A375 (cell line): ENCODE data around the gene NKTR. TPM values are rescaled to one million over a fixed set of nuclear protein-coding genes. Genes with fewer than 3 reads are reported as not detected.

Experiments
- total RNA-seq: library from RNA; depleted of rRNA; stranded (reverse); fragments of >200 nt; shearing (Covaris generic); gene quantifications from 2 replicates; pipeline ENCODE4 v1.2.3, GENCODE V29; 2014; rRNA removed

Gene NKTR
- total RNA-seq: 40.9 and 48.4 TPM in 2 replicates

DNA sequence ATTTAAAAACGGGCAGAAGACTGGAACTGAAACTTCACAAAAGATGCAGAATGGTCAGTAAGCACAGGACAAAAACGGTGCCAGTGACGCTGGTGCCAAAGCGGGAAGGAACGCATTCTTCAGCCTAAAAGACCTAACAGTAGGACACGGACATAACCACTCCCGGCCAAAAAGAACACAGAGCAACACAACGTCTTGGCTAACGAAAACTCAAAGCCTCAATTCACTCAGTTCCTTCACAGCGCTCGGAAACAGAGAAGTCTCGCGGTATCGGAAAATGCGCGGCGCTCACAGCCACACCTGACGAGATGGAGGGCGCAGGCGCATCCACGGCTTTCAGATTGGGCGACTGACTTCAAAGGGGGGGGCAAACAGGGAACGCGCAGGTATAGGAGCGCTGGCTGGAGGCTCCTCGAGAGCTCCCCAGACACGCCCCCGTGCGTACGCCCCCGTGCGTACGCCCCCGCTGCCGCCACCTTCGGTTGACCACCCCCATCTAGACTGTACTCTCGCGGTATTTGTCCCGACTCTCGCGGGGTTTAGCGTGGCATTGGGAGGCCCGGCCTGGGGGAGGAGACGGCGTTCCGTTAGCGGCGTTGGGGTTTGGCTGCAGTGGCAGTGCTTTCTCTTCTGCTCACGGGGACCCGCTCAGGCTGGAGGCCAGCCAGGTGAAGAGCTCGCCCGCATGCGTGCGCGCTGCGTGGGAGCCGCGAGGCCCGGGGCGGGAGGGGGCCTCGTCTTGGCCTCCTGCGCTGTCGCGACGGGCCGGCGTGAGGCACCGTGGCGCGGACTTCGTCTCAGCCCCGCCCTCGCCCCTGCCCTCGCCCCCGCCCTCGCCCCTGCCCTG, at the start of gene NKTR:
NKTR (plus strand) TSS at position 576 of the 847 bp plus-strand sequence. CDS start 321 bp downstream, outside the sequence.

DNA sequence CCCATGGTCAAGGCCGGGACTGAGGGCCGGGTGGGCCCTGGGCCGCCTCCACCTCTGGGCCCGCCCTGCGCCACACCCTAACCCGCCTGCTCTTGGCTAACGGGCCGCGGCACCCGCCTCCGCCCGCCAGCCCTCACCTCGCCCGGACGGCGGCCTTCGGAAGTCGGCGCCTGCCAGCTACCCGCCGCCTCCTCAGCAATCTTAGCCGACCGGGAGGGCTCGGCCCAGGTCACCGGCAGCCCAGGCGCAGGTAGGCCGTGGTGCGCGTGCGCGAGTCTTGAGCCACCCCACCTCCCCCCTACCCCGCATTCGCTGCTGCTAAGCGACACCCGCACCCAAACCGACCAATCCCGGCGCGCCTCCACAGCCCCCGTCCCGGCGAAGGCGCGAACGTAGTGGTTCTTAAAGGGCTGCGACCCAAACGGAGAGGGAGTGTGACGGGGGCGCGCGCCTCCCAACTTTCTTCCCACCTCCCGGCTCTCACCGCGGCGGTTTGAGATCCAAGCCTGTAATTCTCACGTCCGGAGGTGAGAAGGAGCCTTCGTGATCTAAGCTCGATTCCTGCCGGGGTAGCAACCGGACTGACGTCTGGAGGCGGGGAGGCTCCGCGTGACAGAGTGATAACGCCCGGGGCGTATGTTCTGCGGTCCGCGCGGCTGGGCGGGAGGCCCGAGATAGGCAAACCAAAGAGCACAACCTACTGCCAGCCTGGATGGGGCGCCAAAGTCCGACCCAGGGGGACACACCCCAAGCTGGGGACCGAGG, 18.6 kb upstream of the NKTR start, which contains the start of gene SEC22C:
SEC22C (minus strand) TSS at position 259 of the 765 bp plus-strand sequence. CDS start 12,921 bp downstream, outside the sequence.

GRCh38 chr3:42653560-42654330, 53.3 kb downstream of the NKTR start, which contains the start of gene ZBTB47:
ZBTB47 (plus strand) TSS chr3:42653697; CDS start chr3:42658356, 4,659 bp downstream.

GRCh38 chr3:42685363-42685881, 84.9 kb downstream of the NKTR start, which contains the start of gene KLHL40:
KLHL40 (plus strand) TSS chr3:42685537; CDS start chr3:42685619, 82 bp downstream.

Other genes starting within 250 kb of the NKTR start
- gene LYZL4, start 190.1 kb upstream of the NKTR start, total RNA-seq: 0.34 TPM in 1 of 2 replicates, not detected in the other
- 13.3 and 13.5 TPM in 2 replicates for gene VIPR1, start 98.0 kb upstream of the NKTR start, total RNA-seq
- 44.4 and 52.1 TPM in 2 replicates for gene SEC22C, start 18.7 kb upstream of the NKTR start, total RNA-seq
- gene SS18L2, start 9.8 kb upstream of the NKTR start, total RNA-seq: 19.2 and 24.2 TPM in 2 replicates
- gene ZBTB47, start 53.0 kb downstream of the NKTR start, total RNA-seq: 15.3 and 15.7 TPM in 2 replicates
- not detected in 2 replicates for gene KLHL40, start 84.9 kb downstream of the NKTR start, total RNA-seq
- not detected in 2 replicates for gene HHATL, start 102.1 kb downstream of the NKTR start, total RNA-seq
- 0.08 and 2.5 TPM in 2 replicates for gene CCDC13, start 172.6 kb downstream of the NKTR start, total RNA-seq
- 53.3 and 64.7 TPM in 2 replicates for gene HIGD1A, start 203.8 kb downstream of the NKTR start, total RNA-seq
- gene ACKR2, start 208.8 kb downstream of the NKTR start, total RNA-seq: not detected in 2 replicates